H1 (cell line): ENCODE results near the gene THSD1.

Experiments
- BRCA1 ChIP-seq: IDR thresholded peaks from 2 replicates; pipeline ENCODE4 v1.6.1; 2012; ENCODE audit warnings: low read depth, low read length, improper control_type of control experiment
- CEBPB ChIP-seq: IDR thresholded peaks from 2 replicates; pipeline ENCODE4 v1.6.1; 2012; ENCODE audit warnings: low read depth, low read length
- CHD2 ChIP-seq: IDR thresholded peaks from 2 replicates; pipeline ENCODE4 v1.6.1; 2012; ENCODE audit warnings: low read length, improper control_type of control experiment
- GTF2F1 ChIP-seq: IDR thresholded peaks from 2 replicates; pipeline ENCODE4 v1.6.1; 2012; ENCODE audit warnings: low read depth, low read length, improper control_type of control experiment, borderline replicate concordance
- JUND ChIP-seq: IDR thresholded peaks from 2 replicates; pipeline ENCODE4 v1.6.1; 2011; ENCODE audit warnings: mild to moderate bottlenecking, improper control_type of control experiment, low read length
- NANOG ChIP-seq: IDR thresholded peaks from 2 replicates; pipeline ENCODE4 v1.6.1; 2011; ENCODE audit warnings: low read length, low read depth, mild to moderate bottlenecking, inconsistent platforms; ENCODE audit not compliant: insufficient read depth, poor library complexity, severe bottlenecking
- PHF8 ChIP-seq: fragments of 200-600 bp; sonication (generic); conservative IDR thresholded peaks from 2 replicates; pipeline ENCODE4 v1.7.1; 2012; ENCODE audit warnings: low read depth, mild to moderate bottlenecking, inconsistent platforms, low read length, moderate library complexity
- POLR2A ChIP-seq, 2 experiments: IDR thresholded peaks; 1 replicate in 1 of 2; 2 replicates in 1 of 2; pipeline ENCODE4 v1.6.1; 2011; ENCODE audit warnings: low read depth in 2 of 2, low read length in 2 of 2, mild to moderate bottlenecking in 2 of 2; ENCODE audit errors: control extremely low read depth in 1 of 2
- RAD21 ChIP-seq, 2 experiments: IDR thresholded peaks in 1 of 2; conservative IDR thresholded peaks in 1 of 2; 2 replicates each; pipeline ENCODE4 v1.6.1; 2011; ENCODE audit warnings: low read depth in 2 of 2, low read length in 2 of 2, improper control_type of control experiment in 1 of 2, inconsistent platforms in 1 of 2, mild to moderate bottlenecking in 1 of 2, moderate library complexity in 1 of 2
- SP1 ChIP-seq: IDR thresholded peaks from 2 replicates; pipeline ENCODE4 v1.6.1; 2011; ENCODE audit warnings: low read depth, low read length
- ZNF274 ChIP-seq: IDR thresholded peaks from 2 replicates; pipeline ENCODE4 v1.7.0; 2012; ENCODE audit warnings: low read length, borderline replicate concordance; ENCODE audit errors: extremely low read depth
- TF ChIP-seq, protein P1 (sequence below), 3 experiments: IDR thresholded peaks; 1 replicate in 2 of 3; 2 replicates in 1 of 3; pipeline versions ENCODE4 v1.5.1 to v1.6.1; 2011; ENCODE audit warnings: low read length in 3 of 3, mild to moderate bottlenecking in 3 of 3, inconsistent platforms in 2 of 3, low read depth in 1 of 3, moderate library complexity in 1 of 3; ENCODE audit not compliant: insufficient read depth in 1 of 3; ENCODE audit errors: control extremely low read depth in 1 of 3
- TF ChIP-seq, protein P2 (sequence below): IDR thresholded peaks from 2 replicates; pipeline ENCODE4 v1.6.1; 2012; ENCODE audit warnings: inconsistent platforms

DNA sequence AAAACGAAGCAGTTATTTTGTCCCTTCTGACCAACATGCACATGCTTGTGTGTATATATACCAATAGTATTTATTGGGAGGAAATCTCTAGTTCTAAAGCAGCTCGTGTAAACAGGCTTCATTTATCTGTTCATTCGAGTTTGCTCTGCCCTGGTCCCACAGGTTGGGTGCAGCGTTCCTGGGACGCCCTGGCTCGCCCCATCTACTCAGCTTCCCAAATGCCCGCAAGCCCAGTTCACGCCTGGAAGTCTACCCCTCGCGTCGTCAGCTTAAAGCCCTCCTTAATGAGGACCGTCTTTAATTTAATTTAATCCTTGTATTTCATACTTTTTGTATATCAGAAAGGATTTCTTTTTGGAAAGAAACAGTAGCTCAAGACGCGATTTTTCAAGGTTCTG lies 604 bp downstream of the THSD1 start:
- TF ChIP-seq, protein P1, sequence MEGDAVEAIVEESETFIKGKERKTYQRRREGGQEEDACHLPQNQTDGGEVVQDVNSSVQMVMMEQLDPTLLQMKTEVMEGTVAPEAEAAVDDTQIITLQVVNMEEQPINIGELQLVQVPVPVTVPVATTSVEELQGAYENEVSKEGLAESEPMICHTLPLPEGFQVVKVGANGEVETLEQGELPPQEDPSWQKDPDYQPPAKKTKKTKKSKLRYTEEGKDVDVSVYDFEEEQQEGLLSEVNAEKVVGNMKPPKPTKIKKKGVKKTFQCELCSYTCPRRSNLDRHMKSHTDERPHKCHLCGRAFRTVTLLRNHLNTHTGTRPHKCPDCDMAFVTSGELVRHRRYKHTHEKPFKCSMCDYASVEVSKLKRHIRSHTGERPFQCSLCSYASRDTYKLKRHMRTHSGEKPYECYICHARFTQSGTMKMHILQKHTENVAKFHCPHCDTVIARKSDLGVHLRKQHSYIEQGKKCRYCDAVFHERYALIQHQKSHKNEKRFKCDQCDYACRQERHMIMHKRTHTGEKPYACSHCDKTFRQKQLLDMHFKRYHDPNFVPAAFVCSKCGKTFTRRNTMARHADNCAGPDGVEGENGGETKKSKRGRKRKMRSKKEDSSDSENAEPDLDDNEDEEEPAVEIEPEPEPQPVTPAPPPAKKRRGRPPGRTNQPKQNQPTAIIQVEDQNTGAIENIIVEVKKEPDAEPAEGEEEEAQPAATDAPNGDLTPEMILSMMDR (IDR thresholded peaks at IDR 0.05; ENCODE audit: control extremely low read depth in 1 of 3, insufficient read depth in 1 of 3, low read depth in 1 of 3, low read length in 3 of 3) = no peak
- TF ChIP-seq BRCA1 (no peak), CEBPB (no peak), POLR2A (IDR thresholded peaks at IDR 0.05; ENCODE audit: control extremely low read depth in 1 of 2, low read depth in 2 of 2, low read length in 2 of 2) (no peak), ZNF274 (no peak), JUND (no peak), SP1 (no peak), PHF8 (no peak), RAD21 (IDR thresholded peaks at IDR 0.05 in 1 of 2, conservative IDR thresholded peaks at IDR 0.05 in 1 of 2; ENCODE audit: low read depth in 2 of 2, low read length in 2 of 2) (no peak), CHD2 (no peak), NANOG (no peak), GTF2F1 (no peak)
- TF ChIP-seq, protein P2, sequence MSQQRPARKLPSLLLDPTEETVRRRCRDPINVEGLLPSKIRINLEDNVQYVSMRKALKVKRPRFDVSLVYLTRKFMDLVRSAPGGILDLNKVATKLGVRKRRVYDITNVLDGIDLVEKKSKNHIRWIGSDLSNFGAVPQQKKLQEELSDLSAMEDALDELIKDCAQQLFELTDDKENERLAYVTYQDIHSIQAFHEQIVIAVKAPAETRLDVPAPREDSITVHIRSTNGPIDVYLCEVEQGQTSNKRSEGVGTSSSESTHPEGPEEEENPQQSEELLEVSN = no peak
